Heart right ventricle (tissue), 16 donors: ENCODE measurements around the gene PLXNC1. TPM values are rescaled to one million over a fixed set of nuclear protein-coding genes. Genes with fewer than 3 reads are reported as not detected.

Experiments used
- ATAC-seq, 8 donors: fragments of 200-7000 bp; cut with Tn5 transposase; one replicate each; pipeline ENCODE4 v1.9.1; 2020; ENCODE audit warnings: mild to moderate bottlenecking in 8 of 8, moderate library complexity in 8 of 8, moderate number of reproducible peaks in 1 of 8
- DNase-seq, 2 donors: peaks; one replicate each; pipeline ENCODE4 v3.0.0-alpha.2; 2020
- H3K27ac ChIP-seq, 10 donors: fragments of 200-600 bp; sonication (generic) in 2 of 10; one replicate each; pipeline versions ENCODE4 v1.5.0 to v1.8.0; 2020 to 2022; ENCODE audit warnings: mild to moderate bottlenecking in 3 of 10
- H3K27me3 ChIP-seq, 7 donors: fragments of 200-600 bp; one replicate each; pipeline ENCODE4 v1.8.0; 2021 to 2022; ENCODE audit warnings: mild to moderate bottlenecking in 2 of 7
- H3K36me3 ChIP-seq, 9 donors: fragments of 200-600 bp; sonication (generic) in 1 of 9; one replicate each; pipeline versions ENCODE4 v1.5.0 to v1.8.0; 2020 to 2022; ENCODE audit warnings: mild to moderate bottlenecking in 2 of 9
- H3K4me1 ChIP-seq, 9 donors: fragments of 200-600 bp; sonication (generic) in 1 of 9; one replicate each; pipeline versions ENCODE4 v1.5.0 to v1.8.0; 2020 to 2022; ENCODE audit warnings: mild to moderate bottlenecking in 4 of 9
- H3K4me3 ChIP-seq, 10 donors: fragments of 200-600 bp; sonication (generic) in 2 of 10; one replicate each; pipeline versions ENCODE4 v1.5.0 to v1.8.0; 2020 to 2022; ENCODE audit warnings: mild to moderate bottlenecking in 7 of 10, moderate library complexity in 2 of 10
- H3K9me3 ChIP-seq, 11 donors: fragments of 200-600 bp in 10 of 11; sonication (generic) in 2 of 11; one replicate each; pipeline versions ENCODE4 v1.5.0 to v1.8.0; 2013 to 2022; ENCODE audit warnings: mild to moderate bottlenecking in 2 of 11, control low read depth in 1 of 11, moderate library complexity in 1 of 11
- WGBS, 2 donors: extraction: QIAGEN DNeasy Blood & Tissue Kit; methylation state at CpG; one replicate each; pipeline ENCODE4 v1.1.7; 2013; ENCODE audit warnings: inconsistent platforms in 1 of 2; 5-methylcytosine and 5-hydroxymethylcytosine counted together
- intact Hi-C, 10 donors: fragments of 100-400 bp; cut with DNase I; formaldehyde crosslinking; loops; one replicate each; pipeline versions ENCODE4 v1.11.1 to v1.14.2; 2022
- polyA plus RNA-seq, 2 donors: library from polyadenylated mRNA; stranded (reverse); fragments of 200-250 nt; gene quantifications; one replicate each; pipeline ENCODE4 v1.2.3, GENCODE V29; 2013
- total RNA-seq, 10 donors: library from RNA; stranded (reverse); fragmentation: NEBNext Ultra II Directional in 3 of 10; extraction: Animal tissue kit (Norgen Biotek cat#: 25700) in 3 of 10; gene quantifications; one replicate each; pipeline versions ENCODE4 v1.2.1 to v1.2.4, GENCODE V29; 2021 to 2023
- TF ChIP-seq, protein P1 (sequence below), 9 donors: fragments of 200-600 bp; sonication (generic) in 2 of 9; IDR thresholded peaks; one replicate each; pipeline versions ENCODE4 v1.5.0 to v1.8.0; 2021 to 2022; ENCODE audit warnings: antibody characterized with exemption in 9 of 9, mild to moderate bottlenecking in 5 of 9, moderate library complexity in 1 of 9
- donor health status: Arrhythmogenic right ventricular cardiomyopathy.
- donor health status: ischemic (EF 13 %, LVEDD 7.1; RV severe dilation, severe dysfunction).
- donor health status: healthy with polysubstance abuse.
- donor health status: DM: no; HTN: yes; CAD: no.
- donor health status: DM: no; HTN: no; CAD: no.
- donor health status: ischemic (EF 25% LVEDD 6.9; RV normal size, moderate dysfunction).
- donor health status: ischemic (EF 25% LVEDD 5.7; RV mildly dilated, moderate dysfunction).
- donor health status: healthy.
- donor health status: DM: yes; HTN: yes; CAD: no.
- donor health status: Ischemic cardiomyopathy.
- donor health status: ischemic (EF 35%, LVEDD 5.7; RV mildly dilated, moderate dysfunction).
- donor health status: nonischemic (EF 11% LVEDD 7.7; RV severe dilation, severe dysfunction).
- donor health status: DM: yes; HTN: yes; CAD: no.
- donor health status: PGD.
- donor health status: ischemic (EF 29% LVEDD 5.4; RV normal size, mild dysfunction).
- donor health status: nonischemic (EF 23%, LVEDD 6.1; RV moderate dilation, normal function).

The PLXNC1 gene
- total and polyA plus RNA-seq, 12 donors, result 0.72 to 8.5 (median 2.7) TPM

DNA sequence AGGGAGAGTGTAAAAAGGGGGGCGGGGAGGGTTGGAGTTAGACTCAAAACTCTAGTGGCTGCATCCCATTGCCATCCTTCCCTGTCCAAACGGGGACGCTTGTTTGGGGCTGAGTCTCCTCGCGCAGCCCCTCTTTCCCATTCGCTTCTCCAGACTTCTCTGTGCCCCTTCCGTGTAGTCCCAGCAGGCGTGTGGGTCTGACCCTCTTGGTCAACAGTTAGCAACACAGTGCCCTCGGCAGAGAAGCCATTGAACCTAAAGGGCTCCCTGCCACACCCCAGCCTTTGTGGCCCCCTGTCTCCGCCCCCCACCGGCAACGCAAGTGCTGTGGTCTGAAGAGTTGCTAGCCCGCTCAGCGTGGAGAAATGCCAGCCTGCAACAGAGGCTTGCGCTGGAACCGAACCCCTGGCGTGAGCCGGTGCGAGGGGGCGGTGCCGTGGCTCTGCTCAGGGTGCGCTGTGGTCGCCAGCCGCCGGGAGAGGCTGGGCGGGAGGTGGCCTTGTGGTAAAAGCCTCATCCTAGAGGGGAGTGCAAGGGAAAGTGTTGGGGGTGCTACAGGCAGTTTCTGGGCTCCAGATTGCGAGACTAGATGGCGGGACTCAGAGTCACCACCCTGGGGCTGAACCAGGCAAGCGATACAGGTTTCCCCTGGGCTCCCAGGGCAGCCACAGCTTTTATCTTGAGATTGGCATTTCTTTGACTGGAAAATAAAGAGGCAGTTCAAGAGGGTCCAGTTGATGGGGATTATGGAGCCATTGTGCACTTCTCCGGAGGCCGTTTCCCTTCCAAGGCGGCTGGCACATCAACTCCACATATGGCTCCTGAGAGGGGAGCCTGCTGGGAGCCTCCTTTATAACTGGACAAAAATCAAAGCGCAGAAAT lies 2.1 kb downstream of the PLXNC1 start:
- peak overlapping the region in 2 of 10 donors; percentile 12 to 87 for H3K27ac ChIP-seq
- H3K36me3 ChIP-seq, result no peaks in the 10 kb centered on the region
- H3K4me1 ChIP-seq, result peaks cover 5 to 51% (median 18%) of the 10 kb centered on the region in 9 donors
- DNase-seq (peak in 1 of 2 donors; percentile 22), ATAC-seq (peak in 1 of 8 donors; percentile 3)
- intact Hi-C loops, result no loop called here
- WGBS, 2 donors, result 16 to 18% methylated on average over 33 of the region's 33 CpGs
- H3K9me3 ChIP-seq, result no peaks in the 10 kb centered on the region
- H3K4me3 ChIP-seq, result peak overlapping the region; percentile 40 to 78 (median 66)
- TF ChIP-seq, protein P1, sequence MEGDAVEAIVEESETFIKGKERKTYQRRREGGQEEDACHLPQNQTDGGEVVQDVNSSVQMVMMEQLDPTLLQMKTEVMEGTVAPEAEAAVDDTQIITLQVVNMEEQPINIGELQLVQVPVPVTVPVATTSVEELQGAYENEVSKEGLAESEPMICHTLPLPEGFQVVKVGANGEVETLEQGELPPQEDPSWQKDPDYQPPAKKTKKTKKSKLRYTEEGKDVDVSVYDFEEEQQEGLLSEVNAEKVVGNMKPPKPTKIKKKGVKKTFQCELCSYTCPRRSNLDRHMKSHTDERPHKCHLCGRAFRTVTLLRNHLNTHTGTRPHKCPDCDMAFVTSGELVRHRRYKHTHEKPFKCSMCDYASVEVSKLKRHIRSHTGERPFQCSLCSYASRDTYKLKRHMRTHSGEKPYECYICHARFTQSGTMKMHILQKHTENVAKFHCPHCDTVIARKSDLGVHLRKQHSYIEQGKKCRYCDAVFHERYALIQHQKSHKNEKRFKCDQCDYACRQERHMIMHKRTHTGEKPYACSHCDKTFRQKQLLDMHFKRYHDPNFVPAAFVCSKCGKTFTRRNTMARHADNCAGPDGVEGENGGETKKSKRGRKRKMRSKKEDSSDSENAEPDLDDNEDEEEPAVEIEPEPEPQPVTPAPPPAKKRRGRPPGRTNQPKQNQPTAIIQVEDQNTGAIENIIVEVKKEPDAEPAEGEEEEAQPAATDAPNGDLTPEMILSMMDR (IDR thresholded peaks at IDR 0.05), result no peak
- H3K27me3 ChIP-seq, result peaks cover 0 to 27% (median 12%) of the 10 kb centered on the region in 7 donors

DNA sequence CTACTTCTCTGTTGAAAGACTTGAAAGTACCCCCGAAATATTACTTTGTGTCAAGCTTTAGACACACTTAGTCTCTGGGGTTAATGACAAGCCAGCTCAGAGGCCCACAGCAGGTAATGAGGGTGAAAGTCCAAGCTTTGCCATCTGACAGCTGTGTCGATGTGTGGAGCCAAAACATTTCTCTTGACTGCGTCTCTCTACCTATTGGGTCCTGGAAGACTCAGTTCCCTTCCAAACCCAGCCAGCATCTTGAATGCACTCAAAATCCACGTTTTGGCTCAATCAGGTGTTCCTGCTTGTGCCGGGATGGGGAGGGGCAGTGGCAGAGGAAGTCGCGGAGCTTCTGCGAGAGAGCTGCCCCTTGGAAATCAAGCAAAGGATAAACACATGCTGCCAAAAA lies 3.2 kb downstream of the PLXNC1 start:
- Histone ChIP-seq H3K36me3 (no peaks in the 10 kb centered on the region), H3K27ac (peak overlapping the region in 1 of 10 donors; percentile 87), H3K4me1 (peaks cover 5 to 44% (median 18%) of the 10 kb centered on the region in 9 donors), H3K27me3 (peaks cover 0 to 27% (median 12%) of the 10 kb centered on the region in 7 donors), H3K4me3 (peak overlapping the region in 1 of 10 donors; percentile 78), H3K9me3 (no peaks in the 10 kb centered on the region)
- WGBS, 2 donors, result 52 to 55% methylated on average over 8 of the region's 8 CpGs
- ATAC-seq (no peak), DNase-seq (no peak)
- TF ChIP-seq, protein P1 (IDR thresholded peaks at IDR 0.05), result no peak
- intact Hi-C loops, result no loop called here

DNA sequence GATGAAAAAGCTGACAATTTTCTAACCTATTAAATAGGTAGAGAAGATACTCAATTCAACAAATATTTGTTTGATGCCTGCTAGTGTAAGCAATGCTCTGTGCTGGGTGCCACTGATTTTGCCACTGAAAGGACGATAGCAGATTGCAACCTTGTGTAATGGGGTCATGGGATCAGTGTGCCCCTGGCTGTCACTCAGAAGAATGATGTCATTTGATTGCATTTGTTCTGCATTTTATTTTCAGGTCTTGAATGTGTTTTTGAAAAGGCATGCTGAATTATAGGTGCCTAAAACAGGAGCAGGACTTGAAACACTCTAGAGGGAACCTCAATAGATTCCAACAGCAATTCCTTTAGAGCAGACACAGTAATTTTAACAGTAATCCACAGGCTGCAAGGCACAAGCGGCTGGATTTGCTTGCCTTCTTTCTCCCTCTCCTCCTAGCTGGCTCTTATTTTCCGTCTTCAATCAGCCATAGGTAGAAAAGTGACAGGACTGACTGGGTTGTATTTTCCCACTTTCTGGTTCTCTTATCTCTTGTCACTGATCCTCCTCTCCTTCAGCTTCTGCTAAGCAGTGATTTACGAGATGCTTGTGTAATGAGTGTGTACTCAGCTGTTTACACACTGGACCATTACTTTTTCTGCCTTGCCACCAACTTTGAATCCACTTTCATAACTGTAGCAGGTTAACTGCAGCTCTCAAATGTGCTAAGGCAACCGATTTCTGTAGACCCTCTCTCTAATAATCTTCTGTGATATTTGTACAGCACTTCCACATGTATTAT lies 4.1 kb downstream of the PLXNC1 start:
- H3K36me3 ChIP-seq, result no peaks in the 10 kb centered on the region
- H3K4me1 ChIP-seq, result peaks cover 5 to 43% (median 18%) of the 10 kb centered on the region in 9 donors
- TF ChIP-seq, protein P1 (IDR thresholded peaks at IDR 0.05), result no peak
- H3K27me3 ChIP-seq, result peaks cover 0 to 22% (median 12%) of the 10 kb centered on the region in 7 donors
- intact Hi-C loops, result no loop called here
- no peak overlapping the region for H3K27ac ChIP-seq
- DNase-seq (no peak), ATAC-seq (no peak)
- peak overlapping the region in 1 of 10 donors; percentile 78 for H3K4me3 ChIP-seq
- H3K9me3 ChIP-seq, result no peaks in the 10 kb centered on the region
- 67 to 72% methylated on average over 5 of the region's 5 CpGs for WGBS, 2 donors

DNA sequence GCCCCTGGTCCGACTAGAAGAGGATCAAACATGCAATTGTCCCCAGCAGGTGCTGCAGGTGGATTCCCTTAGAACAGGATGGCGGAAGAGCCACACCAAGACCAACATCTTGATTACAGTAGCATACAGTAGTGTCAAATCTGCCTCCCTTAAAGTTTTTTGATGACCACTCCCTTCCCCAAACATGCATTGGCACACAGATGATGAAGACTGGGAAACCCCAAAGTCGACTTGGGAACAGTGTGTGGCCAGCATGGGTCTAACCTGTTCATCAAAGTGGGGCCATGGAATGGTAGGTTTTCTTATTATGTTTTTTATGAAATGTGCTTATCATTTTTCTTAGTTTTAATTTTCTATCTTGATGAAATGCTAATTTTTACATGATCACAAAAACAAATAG lies 8.8 kb downstream of the PLXNC1 start:
- H3K4me1 ChIP-seq, result peaks cover 0 to 21% (median 0%) of the 10 kb centered on the region in 9 donors
- DNase-seq (no peak), ATAC-seq (no peak)
- TF ChIP-seq, protein P1 (IDR thresholded peaks at IDR 0.05), result no peak
- intact Hi-C loops, result no loop called here
- no peak overlapping the region for H3K27ac ChIP-seq
- no peaks in the 10 kb centered on the region for H3K9me3 ChIP-seq
- 91 to 93% methylated on average over 3 of the region's 3 CpGs for WGBS, 2 donors
- H3K36me3 ChIP-seq, result no peaks in the 10 kb centered on the region
- no peak overlapping the region for H3K4me3 ChIP-seq
- H3K27me3 ChIP-seq, result no peaks in the 10 kb centered on the region
